GM12872 (cell line): ENCODE data around the gene HDDC3.

ENCODE experiments used
- TF ChIP-seq, protein P1 (sequence below): IDR thresholded peaks from 3 replicates; pipeline ENCODE4 v1.5.1; 2011; ENCODE audit warnings: low read depth, mild to moderate bottlenecking, low read length, moderate library complexity; ENCODE audit not compliant: insufficient read depth

Gene HDDC3

DNA sequence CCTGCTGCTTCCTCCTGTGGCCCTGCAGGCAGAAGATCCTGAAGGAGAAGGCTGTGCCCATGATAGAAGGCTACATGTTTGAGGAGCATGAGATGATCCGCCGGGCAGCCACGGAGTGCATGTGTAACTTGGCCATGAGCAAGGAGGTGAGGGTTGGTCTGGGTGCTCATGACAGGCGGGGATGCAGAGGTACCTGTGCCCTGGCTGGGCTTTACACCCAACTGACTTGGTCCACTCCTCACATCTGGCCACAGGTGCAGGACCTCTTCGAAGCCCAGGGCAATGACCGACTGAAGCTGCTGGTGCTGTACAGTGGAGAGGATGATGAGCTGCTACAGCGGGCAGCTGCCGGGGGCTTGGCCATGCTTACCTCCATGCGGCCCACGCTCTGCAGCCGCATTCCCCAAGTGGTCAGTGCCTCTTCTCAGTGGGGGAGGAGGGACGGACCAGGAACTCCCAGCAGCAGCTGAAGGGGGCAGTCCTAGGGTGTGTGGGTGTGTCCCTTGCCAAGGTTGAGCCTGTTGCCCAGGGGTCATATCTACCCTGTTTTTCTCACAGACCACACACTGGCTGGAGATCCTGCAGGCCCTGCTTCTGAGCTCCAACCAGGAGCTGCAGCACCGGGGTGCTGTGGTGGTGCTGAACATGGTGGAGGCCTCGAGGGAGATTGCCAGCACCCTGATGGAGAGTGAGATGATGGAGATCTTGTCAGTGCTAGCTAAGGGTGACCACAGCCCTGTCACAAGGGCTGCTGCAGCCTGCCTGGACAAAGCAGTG, 20.7 kb upstream of the HDDC3 start:
- TF ChIP-seq, protein P1, sequence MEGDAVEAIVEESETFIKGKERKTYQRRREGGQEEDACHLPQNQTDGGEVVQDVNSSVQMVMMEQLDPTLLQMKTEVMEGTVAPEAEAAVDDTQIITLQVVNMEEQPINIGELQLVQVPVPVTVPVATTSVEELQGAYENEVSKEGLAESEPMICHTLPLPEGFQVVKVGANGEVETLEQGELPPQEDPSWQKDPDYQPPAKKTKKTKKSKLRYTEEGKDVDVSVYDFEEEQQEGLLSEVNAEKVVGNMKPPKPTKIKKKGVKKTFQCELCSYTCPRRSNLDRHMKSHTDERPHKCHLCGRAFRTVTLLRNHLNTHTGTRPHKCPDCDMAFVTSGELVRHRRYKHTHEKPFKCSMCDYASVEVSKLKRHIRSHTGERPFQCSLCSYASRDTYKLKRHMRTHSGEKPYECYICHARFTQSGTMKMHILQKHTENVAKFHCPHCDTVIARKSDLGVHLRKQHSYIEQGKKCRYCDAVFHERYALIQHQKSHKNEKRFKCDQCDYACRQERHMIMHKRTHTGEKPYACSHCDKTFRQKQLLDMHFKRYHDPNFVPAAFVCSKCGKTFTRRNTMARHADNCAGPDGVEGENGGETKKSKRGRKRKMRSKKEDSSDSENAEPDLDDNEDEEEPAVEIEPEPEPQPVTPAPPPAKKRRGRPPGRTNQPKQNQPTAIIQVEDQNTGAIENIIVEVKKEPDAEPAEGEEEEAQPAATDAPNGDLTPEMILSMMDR: no peak

DNA sequence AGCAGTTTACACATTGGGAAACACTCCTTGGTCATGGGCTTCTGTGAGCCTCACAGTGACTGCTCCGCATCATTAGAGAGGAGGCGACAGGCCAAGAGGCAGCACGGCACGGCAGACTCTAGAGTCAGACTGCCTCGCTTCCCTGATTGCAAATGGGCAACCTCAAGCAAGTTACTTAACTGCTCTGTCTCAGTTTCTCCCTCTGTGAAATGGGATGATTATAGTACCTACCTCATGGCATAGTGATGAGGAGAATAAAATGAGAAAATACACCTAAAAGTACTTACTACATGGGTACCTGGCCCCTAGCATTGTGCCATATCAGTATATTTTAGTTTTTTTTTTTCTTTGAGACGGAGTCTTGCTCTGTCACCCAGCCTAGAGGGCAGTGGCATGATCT, 18.3 kb upstream of the HDDC3 start:
- TF ChIP-seq, protein P1: no peak

DNA sequence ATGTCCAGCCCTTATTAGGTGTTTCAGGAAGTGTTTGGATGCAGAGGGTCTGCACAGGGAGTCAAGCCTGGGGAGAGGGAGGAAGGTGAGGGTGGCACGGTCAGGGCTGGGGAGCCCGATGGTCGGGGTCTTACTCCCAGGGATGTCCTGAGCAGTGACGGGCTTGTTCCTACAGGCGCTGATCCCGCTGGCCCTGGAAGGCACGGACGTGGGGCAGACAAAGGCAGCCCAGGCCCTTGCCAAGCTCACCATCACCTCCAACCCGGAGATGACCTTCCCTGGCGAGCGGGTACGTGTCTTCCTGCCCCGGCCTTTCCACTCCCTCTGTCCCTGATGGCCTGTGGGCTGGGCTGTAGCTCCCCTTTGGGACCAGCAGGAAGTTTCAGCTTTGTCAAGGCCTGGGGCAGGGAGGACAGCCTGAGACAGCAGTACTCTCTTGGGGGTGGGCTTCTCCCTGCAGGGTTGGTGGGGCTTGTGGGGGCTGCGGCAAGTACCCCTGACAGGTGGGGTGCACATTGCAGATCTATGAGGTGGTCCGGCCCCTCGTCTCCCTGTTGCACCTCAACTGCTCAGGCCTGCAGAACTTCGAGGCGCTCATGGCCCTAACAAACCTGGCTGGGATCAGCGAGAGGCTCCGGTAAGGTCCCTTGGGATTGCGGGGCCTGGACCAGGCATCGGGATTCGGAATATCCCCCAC, 17.8 kb upstream of the HDDC3 start:
- TF ChIP-seq, protein P1: no peak

DNA sequence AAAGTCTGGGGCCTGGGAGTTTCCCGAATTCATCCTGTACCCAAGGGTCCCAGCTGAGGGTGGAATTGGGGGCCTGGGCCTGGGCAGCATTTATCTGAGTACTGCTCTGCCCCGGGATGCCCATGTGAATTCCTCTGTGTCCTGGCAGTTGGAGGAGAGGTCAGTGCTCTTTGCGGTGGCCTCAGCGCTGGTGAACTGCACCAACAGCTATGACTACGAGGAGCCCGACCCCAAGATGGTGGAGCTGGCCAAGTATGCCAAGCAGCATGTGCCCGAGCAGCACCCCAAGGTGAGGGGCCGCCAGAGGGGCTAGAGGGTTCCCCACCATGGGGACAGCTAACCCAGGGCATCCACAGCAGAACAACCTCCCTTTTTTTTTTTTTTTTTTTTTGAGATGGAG, 16.2 kb upstream of the HDDC3 start:
- TF ChIP-seq, protein P1: no peak

DNA sequence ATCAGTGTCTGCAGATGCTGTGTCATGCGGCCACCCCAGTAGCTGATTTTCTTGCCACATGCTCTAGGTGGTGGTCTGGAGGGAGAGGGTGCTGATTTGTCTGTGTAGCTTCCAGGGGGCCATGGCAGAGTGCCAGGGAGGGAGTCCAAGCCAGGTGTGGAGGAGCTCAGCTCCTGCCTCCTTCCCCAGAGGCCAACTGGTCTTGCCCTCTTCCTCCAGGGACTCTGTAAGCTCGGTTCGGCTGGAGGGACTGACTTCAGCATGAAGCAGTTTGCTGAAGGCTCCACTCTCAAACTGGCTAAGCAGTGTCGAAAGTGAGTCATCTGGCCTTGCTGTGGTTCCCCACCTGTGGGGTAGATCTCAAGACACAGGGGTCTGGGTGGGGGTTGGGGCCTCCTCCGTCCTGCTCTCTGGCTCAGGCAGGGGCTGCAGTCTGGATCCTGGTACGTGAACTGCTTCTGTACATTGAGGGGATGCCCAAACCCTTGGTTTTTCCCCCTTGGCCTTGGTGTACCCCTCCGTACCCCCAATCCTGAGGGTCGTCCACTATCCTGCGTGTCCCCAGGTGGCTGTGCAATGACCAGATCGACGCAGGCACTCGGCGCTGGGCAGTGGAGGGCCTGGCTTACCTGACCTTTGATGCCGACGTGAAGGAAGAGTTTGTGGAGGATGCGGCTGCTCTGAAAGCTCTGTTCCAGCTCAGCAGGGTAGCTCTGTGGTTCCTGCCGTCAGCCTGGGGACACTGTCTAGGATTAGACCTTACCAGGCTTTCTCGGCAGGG, 15.4 kb upstream of the HDDC3 start:
- TF ChIP-seq, protein P1: no peak

DNA sequence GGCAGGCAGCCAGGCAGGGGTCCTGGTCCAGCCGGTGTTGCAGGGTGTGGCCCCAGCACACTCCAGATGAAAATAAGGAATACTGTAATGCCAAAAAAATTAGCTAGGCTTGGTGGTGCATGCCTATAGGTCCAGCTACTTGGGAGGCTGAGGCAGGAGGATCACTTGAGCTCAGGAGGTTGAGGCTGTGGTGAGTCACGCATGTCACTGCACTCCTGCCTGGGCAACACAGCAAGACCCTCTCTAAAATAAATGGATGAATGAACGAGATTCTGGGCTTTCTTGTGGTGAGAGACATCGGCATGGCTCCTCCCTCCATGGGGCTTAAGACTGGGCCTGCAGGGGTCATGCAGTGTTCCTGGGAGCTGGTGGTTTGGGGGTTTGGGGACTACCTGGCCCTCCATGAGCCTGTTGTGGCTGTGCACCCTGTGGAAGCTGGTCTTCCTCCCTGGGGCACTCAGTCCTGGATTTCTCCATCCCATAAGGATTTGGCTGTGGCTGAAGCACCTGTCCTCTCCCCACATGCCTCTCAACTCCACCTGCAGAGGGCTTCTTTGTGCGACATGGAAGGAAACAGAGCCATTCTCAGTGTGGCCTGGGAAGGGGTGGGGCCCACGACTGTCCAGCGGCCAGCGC, 14.7 kb upstream of the HDDC3 start:
- TF ChIP-seq, protein P1: no peak

DNA sequence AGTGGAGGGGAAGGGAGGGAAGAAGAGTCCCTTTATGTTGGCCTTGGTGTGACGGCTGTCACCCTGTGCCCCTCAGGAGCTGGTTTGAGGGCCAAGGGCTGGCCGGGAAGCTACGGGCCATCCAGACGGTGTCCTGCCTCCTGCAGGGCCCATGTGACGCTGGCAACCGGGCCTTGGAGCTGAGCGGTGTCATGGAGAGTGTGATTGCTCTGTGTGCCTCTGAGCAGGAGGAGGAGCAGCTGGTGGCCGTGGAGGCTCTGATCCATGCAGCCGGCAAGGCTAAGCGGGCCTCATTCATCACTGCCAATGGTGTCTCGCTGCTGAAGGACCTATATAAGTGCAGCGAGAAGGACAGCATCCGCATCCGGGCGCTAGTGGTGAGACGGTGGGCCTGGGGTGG, 14.2 kb upstream of the HDDC3 start:
- TF ChIP-seq, protein P1: no peak
